NCI-H446 (cell line): ENCODE data around the gene ASCC1.
"Not testable (repeated sequence)": the region's sequence is repeated elsewhere in the genome, so short reads cannot be mapped to it uniquely, and the experiment has no call there.

Experiments used
- DNase-seq, 2 experiments: peaks; one replicate each; lab custom pipeline; 2025; lab: John Stamatoyannopoulos, UW

Gene ASCC1

GRCh38 chr10:72124989-72125388, 91.1 kb downstream of the ASCC1 start:
- no peak for DNase-seq

- DNase-seq, result no peak
These were observed 91.7 kb downstream of the ASCC1 start for GRCh38 chr10:72124381-72124780.

- no peak for DNase-seq
These were observed 92.5 kb downstream of the ASCC1 start for GRCh38 chr10:72123616-72124015.

- DNase-seq, result no peak
These were observed 93.9 kb downstream of the ASCC1 start for GRCh38 chr10:72122221-72122620.

GRCh38 chr10:72121389-72121788, 94.7 kb downstream of the ASCC1 start:
- DNase-seq, result no peak

- DNase-seq, result no peak
These were observed 99.7 kb downstream of the ASCC1 start for GRCh38 chr10:72116372-72116771.

- no peak for DNase-seq
These were observed 101.2 kb downstream of the ASCC1 start for GRCh38 chr10:72114706-72115450.

- DNase-seq, result no peak
These were observed 105.2 kb downstream of the ASCC1 start for GRCh38 chr10:72110673-72111401.

- DNase-seq, result no peak
These were observed 106.4 kb downstream of the ASCC1 start for GRCh38 chr10:72109636-72110157.

- no peak for DNase-seq
These were observed 107.0 kb downstream of the ASCC1 start for GRCh38 chr10:72108830-72109635.

- DNase-seq, result not testable (repeated sequence)
These were observed 108.1 kb downstream of the ASCC1 start for GRCh38 chr10:72108004-72108370.

GRCh38 chr10:72107325-72108003, 108.6 kb downstream of the ASCC1 start:
- no peak for DNase-seq

- no peak for DNase-seq
These were observed 109.2 kb downstream of the ASCC1 start for GRCh38 chr10:72106896-72107295.

GRCh38 chr10:72106154-72106849, 109.8 kb downstream of the ASCC1 start:
- no peak for DNase-seq

- DNase-seq, result no peak
These were observed 110.4 kb downstream of the ASCC1 start for GRCh38 chr10:72105710-72106109.

- DNase-seq, result no peak
These were observed 111.0 kb downstream of the ASCC1 start for GRCh38 chr10:72105098-72105475.

GRCh38 chr10:72104472-72105097, 111.5 kb downstream of the ASCC1 start:
- DNase-seq, result no peak

- DNase-seq, result no peak
These were observed 116.5 kb downstream of the ASCC1 start for GRCh38 chr10:72099600-72099921.

- DNase-seq, result no peak
These were observed 117.1 kb downstream of the ASCC1 start for GRCh38 chr10:72098836-72099599.

GRCh38 chr10:72098301-72098835, 117.7 kb downstream of the ASCC1 start:
- DNase-seq, result no peak
